Measurements from ENCODE around the gene DYNC1I2.

The DYNC1I2 gene

DNA sequence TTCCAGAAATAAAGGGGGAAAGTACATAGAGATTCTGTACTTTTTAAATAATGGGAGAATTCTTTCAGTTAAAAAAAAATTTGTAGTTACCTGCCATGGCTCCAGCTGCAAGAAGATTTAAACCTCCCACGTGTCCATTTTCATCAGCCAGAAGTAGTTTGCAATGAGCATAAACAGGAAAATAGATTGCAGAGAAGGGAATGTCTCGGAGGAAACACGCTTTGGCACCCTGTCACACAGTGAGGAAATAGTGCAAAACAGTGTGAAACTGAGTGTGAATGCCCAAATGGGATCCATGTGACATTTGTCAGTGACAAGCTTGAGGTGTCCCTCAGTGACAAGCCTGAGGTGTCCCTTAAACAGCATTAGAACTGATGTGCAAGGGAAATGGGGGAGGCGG, 104.1 kb downstream of the DYNC1I2 start:
- no peak for DNase-seq (ENCODE audit: low read depth)
- H3K4me3 ChIP-seq (replicated peaks; ENCODE audit: low read depth, low read length), result no peak overlapping the region
- TF ChIP-seq, protein P1, sequence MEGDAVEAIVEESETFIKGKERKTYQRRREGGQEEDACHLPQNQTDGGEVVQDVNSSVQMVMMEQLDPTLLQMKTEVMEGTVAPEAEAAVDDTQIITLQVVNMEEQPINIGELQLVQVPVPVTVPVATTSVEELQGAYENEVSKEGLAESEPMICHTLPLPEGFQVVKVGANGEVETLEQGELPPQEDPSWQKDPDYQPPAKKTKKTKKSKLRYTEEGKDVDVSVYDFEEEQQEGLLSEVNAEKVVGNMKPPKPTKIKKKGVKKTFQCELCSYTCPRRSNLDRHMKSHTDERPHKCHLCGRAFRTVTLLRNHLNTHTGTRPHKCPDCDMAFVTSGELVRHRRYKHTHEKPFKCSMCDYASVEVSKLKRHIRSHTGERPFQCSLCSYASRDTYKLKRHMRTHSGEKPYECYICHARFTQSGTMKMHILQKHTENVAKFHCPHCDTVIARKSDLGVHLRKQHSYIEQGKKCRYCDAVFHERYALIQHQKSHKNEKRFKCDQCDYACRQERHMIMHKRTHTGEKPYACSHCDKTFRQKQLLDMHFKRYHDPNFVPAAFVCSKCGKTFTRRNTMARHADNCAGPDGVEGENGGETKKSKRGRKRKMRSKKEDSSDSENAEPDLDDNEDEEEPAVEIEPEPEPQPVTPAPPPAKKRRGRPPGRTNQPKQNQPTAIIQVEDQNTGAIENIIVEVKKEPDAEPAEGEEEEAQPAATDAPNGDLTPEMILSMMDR (IDR thresholded peaks at IDR 0.05; ENCODE audit: low read length, missing control alignments), result no peak

DNA sequence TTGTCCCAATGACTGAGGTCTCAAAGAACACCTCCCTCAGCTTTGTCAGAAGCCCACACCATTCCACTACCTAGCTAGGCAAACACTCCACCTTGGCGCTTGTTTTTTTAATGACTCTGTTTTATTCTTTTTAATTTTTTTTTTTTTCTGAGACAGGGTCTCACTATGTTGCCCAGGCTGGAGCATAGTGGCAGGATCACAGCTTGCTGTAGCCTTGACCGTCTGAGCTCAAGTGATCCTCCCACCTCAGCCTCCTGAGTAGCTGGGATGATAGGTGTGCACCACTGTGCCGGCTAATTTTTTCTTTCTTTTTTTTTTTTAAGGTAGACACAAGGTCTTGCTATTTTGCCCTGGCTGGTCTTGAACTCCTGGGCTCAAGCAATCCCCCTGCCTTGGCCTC, 104.9 kb downstream of the DYNC1I2 start:
- no peak for DNase-seq (ENCODE audit: low read depth)
- TF ChIP-seq, protein P1 (IDR thresholded peaks at IDR 0.05; ENCODE audit: low read length, missing control alignments), result no peak

DNA sequence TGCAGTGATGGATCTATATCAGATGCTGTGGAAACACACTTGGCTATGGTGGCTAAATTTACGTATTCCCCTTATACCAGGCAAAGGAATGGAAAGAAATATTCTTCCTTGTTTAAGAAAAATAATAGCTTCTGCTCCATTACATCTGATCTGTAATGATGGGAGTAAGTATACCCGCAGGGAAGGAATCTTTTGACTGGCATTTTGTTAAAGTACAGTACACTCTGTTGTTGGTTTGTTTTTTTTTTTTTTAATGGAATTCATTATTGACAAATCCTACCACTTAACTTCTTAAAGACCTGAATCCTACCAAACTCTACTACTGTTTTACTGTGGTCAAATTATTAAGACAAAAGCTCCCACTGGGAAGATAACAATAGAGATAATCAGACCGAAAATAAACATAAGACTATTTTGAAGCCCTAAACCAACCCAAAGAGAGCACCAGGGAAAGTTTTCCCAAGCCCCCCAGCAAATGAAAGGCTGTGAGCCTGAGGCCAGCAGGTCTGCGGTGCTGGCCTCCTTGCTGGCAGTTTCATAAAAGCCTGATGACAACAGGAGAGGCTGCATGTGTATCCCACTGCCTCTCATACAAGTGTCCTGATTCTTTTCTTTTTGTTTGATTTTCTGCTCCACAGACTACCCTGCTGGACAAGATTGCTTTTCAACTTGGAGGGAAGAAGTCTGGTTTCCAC, 105.8 kb downstream of the DYNC1I2 start:
- TF ChIP-seq, protein P1 (IDR thresholded peaks at IDR 0.05; ENCODE audit: low read length, missing control alignments), result no peak
- DNase-seq (ENCODE audit: low read depth), result no peak
- H3K4me3 ChIP-seq (replicated peaks; ENCODE audit: low read depth, low read length), result no peak overlapping the region

More for the DNA sequence above, 104.9 kb downstream of the DYNC1I2 start:
- H3K4me3 ChIP-seq (replicated peaks; ENCODE audit: low read depth, low read length), result no peak overlapping the region

DNA sequence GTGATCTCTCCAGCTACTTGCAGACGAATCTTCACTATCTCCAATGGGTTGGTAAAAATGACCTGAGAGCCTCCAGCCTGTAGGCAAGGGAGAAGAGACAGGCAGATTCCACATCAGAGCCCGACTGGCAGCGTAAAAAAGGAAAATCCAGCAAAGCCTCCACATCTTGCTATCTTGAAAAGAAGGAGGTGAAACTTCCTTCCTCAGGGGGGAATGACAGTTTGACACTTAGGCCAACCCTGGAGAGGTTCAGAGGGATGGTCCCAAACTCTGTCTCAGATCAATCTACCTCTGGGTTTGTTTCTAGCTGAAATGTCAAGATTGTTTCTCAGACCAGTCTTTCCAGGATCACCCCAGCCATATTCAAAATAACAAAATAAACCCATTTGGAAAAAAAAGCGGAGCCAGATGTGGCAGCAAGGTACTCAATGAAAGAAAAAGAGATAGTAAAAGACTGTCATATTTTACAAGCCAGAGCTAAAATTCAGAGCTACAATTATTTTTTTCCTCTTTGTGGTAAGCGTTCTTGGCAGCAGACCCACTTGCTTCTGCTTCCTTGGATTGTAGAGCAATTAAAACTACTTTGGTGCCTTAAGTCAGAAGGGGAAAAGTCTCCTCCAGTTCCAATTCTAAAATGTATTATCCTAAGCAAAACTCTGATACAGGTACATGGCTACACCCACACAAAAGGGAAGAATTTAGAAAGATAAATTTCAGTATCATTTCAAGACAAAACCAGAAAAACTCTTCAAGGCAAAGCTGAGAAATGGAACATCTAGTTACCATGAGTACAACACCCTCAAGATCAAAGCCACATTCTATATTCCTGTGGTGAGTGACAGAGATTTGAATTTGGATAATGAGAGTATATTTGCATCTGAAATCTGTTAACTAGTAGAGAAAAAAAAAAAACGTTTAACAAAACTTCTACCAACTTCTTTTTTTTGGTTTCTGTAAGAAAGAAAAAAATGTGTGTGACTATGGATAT, 106.7 kb downstream of the DYNC1I2 start:
- TF ChIP-seq, protein P1 (IDR thresholded peaks at IDR 0.05; ENCODE audit: low read length, missing control alignments), result no peak

DNA sequence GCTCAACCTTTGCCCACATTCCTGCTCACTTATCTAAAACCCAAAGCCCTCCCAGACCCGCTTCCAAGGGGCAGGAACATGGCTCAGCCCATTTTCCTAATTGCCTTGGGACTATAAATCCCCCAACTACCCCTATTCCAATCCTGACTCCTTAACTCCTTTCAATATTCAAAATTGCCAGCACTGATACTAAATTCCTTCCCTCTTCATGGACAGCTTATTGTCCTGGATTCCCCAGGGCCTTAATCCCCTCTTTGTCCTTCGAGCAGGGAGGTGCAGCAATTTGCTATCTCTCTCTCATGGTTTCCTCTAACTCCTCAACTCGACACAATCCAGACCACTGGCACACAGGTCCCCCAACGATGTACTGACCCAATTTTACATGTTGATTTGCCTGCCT, 107.6 kb downstream of the DYNC1I2 start:
- no peak overlapping the region for H3K4me3 ChIP-seq (replicated peaks; ENCODE audit: low read depth, low read length)
- no peak for DNase-seq (ENCODE audit: low read depth)
- TF ChIP-seq, protein P1 (IDR thresholded peaks at IDR 0.05; ENCODE audit: low read length, missing control alignments), result no peak

More for the DNA sequence above, 106.7 kb downstream of the DYNC1I2 start:
- DNase-seq (ENCODE audit: low read depth), result peak; percentile 11
- H3K4me3 ChIP-seq (replicated peaks; ENCODE audit: low read depth, low read length), result no peak overlapping the region
